Adrenal gland (tissue), 12 donors: ENCODE data around the gene PTDSS2. TPM values are rescaled to one million over a fixed set of nuclear protein-coding genes. Genes with fewer than 3 reads are reported as not detected.
A peak's percentile ranks its signal among the peaks of the same experiment; 100 is the strongest.

Experiments
- DNase-seq, 7 donors: peaks; one replicate each; pipeline ENCODE4 v3.0.0-alpha.2; 2019 to 2020
- H3K27ac ChIP-seq, 5 donors: fragments of 200-600 bp; sonication (generic) in 4 of 5; 1 replicate in 3 of 5; 2 replicates in 2 of 5; pipeline versions ENCODE4 v1.5.1 to v1.8.0; 2016 to 2020; ENCODE audit warnings: mild to moderate bottlenecking in 1 of 5
- H3K27me3 ChIP-seq: fragments of 200-600 bp; 2 replicates; pipeline ENCODE4 v1.8.0; 2021
- H3K36me3 ChIP-seq, 2 donors: fragments of 200-600 bp; replicated peaks in 1 of 2; 1 replicate in 1 of 2; 2 replicates in 1 of 2; pipeline versions ENCODE4 v1.5.1 to v1.8.0; 2018 to 2022
- H3K4me1 ChIP-seq, 2 donors: fragments of 200-600 bp; replicated peaks in 1 of 2; 1 replicate in 1 of 2; 2 replicates in 1 of 2; pipeline versions ENCODE4 v1.5.1 to v1.8.0; 2018 to 2021
- H3K4me3 ChIP-seq, 4 donors: fragments of 200-600 bp; sonication (generic) in 3 of 4; one replicate each; pipeline ENCODE4 v1.5.1; 2016 to 2018
- H3K9me3 ChIP-seq, 3 donors: fragments of 200-600 bp; sonication (generic) in 1 of 3; replicated peaks in 1 of 3; 1 replicate in 2 of 3; 2 replicates in 1 of 3; pipeline versions ENCODE4 v1.5.1 to v1.8.0; 2016 to 2021
- CTCF ChIP-seq, 6 experiments: fragments of 450-650 bp in 4 of 6; fragments of 200-600 bp in 2 of 6; sonication (generic) in 1 of 6; IDR thresholded peaks; 1 replicate in 5 of 6; 2 replicates in 1 of 6; pipeline versions ENCODE4 v1.5.1 to v1.8.0; 2016 to 2021; ENCODE audit warnings: antibody characterized with exemption in 6 of 6, mild to moderate bottlenecking in 2 of 6, moderate library complexity in 1 of 6
- POLR2A ChIP-seq, 2 donors: fragments of 450-650 bp; IDR thresholded peaks; one replicate each; pipeline ENCODE4 v1.6.1; 2017; ENCODE audit warnings: antibody characterized with exemption in 2 of 2, mild to moderate bottlenecking in 2 of 2, moderate library complexity in 1 of 2
- WGBS, 4 donors: extraction: QIAGEN DNeasy Blood & Tissue Kit in 2 of 4; methylation state at CpG; one replicate each; pipeline versions ENCODE4 v1.1.5 to v1.1.7; 2013 to 2017; 5-methylcytosine and 5-hydroxymethylcytosine counted together
- intact Hi-C, 2 donors: fragments of 100-400 bp; cut with DNase I; formaldehyde crosslinking; loops; one replicate each; pipeline versions ENCODE4 v1.14.1 to v1.15.0; 2022 to 2023
- polyA plus RNA-seq, 3 donors: library from polyadenylated mRNA; stranded (reverse); fragments of 200-250 nt in 2 of 3; fragments of 350-450 nt in 1 of 3; fragmentation: Illumina TruSeq in 1 of 3; extraction: RNeasy Lipid Tissue Mini Kit (QIAGEN cat#74804) in 1 of 3; gene quantifications; one replicate each; pipeline ENCODE4 v1.2.3, GENCODE V29; 2013 to 2014
- total RNA-seq, 9 donors: library from RNA; depleted of rRNA in 4 of 9; stranded (reverse); fragments of >200 nt in 4 of 9; fragments of 120-200 nt in 1 of 9; fragmentation: NEBNext Ultra II Directional in 1 of 9; extraction: Animal tissue kit (Norgen Biotek cat#: 25700) in 1 of 9; gene quantifications; one replicate each; pipeline versions ENCODE4 v1.1.0 to v1.2.4, GENCODE V29; 2013 to 2023
- donor health status: healthy with polysubstance abuse.
- donor health status: Bipolar disorder and iron deficiency.
- donor health status: DM: yes; HTN: yes; CAD: no.
- donor health status: DM: no; HTN: no; CAD: no.
- donor health status: DM: no; HTN: no; CAD: no.
- donor health status: DM: yes; HTN: yes; CAD: no.

PTDSS2 gene
- total and polyA plus RNA-seq, 12 donors: 11.0 to 109 (median 44.7) TPM

DNA sequence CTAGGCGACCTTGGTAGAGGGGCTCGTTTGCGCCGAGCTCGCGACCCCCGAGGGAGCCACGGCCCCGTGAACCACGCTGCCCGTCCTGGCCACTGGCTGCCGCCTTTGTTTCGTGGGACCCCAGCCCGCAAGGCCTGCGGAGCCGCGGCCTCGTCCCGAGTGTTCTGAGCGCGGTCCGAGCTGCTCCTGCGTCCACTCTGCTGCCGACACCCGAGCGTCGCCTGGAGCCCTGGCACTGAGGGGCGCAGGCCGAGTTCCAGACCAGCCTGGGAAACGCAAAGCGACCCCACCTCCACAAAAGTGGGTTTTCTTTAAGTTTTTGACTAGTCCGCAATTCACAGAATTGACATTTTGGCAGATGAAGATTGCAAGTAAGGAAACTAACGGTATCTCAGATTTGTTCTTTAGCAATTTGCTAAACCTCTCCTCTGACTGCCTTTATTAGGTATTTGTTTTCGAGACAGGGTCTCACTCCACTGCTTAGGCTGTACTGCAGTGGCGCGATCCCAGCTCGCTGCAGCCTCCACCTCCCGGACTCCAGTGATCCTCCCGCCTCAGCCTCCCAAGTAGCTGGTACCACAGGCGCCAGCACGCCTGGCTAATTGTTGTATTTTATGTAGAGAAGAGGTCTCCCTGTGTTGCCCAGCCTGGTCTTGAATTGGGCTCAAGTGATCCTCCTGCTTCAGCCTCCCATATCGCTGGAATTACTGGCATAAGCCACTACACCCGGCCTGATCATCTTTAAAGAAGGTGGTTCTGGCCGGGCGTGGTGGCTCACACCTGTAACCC lies 57.8 kb downstream of the PTDSS2 start:
- no peaks in the 10 kb centered on the region for H3K9me3 ChIP-seq
- peaks cover 27 to 38% of the 10 kb centered on the region in 2 donors for H3K4me1 ChIP-seq
- 40 to 94% (median 66%) methylated on average over 13 to 45 of the region's 45 CpGs for WGBS, 4 donors
- peak overlapping the region in 2 of 4 donors; percentile 68 to 92 for H3K4me3 ChIP-seq
- no peak for TF ChIP-seq CTCF (IDR thresholded peaks at IDR 0.05)
- TF ChIP-seq POLR2A (IDR thresholded peaks at IDR 0.05): no peak
- DNase-seq: peak in 1 of 7 donors; percentile 28
- no peaks in the 10 kb centered on the region for H3K27me3 ChIP-seq
- H3K36me3 ChIP-seq: no peaks in the 10 kb centered on the region
- intact Hi-C loops: loop anchor here in 1 of 2 donors (10.0 kb wide), 1 partner anchor 53 kb away; the partner anchor contains the start of gene PTDSS2
- peak overlapping the region in 3 of 5 donors; percentile 99 to 100 (median 100) for H3K27ac ChIP-seq

DNA sequence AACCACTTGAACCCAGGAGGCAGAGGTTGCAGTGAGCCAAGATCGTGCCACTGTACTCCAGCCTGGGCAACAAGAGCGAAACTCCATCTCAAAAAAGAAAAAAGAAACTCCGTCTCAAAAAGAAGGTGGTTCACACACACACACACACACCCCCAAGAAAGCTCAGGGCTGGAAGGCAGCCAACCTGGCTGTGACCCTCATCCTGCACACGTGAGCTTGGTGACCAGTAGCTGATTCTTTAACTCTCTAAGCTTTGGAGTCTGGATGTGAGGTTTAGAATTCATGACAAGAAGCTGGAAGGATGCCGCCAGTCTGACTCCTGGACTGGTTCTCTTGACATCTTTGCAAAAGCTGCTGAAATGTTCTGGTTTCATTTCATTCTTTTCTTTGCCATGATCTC lies 58.9 kb downstream of the PTDSS2 start:
- Histone ChIP-seq H3K4me3 (no peak overlapping the region), H3K27ac (no peak overlapping the region), H3K4me1 (peaks cover 20 to 28% of the 10 kb centered on the region in 2 donors), H3K9me3 (no peaks in the 10 kb centered on the region), H3K36me3 (no peaks in the 10 kb centered on the region), H3K27me3 (no peaks in the 10 kb centered on the region)
- TF ChIP-seq CTCF (IDR thresholded peaks at IDR 0.05) (no peak), POLR2A (IDR thresholded peaks at IDR 0.05) (no peak)
- intact Hi-C loops: loop anchor here in 1 of 2 donors (10.0 kb wide), 1 partner anchor 54 kb away; the partner anchor contains the start of gene PTDSS2
- 82 to 91% (median 85%) methylated on average over 5 of the region's 5 CpGs for WGBS, 4 donors
- peak in 1 of 7 donors; percentile 22 for DNase-seq

DNA sequence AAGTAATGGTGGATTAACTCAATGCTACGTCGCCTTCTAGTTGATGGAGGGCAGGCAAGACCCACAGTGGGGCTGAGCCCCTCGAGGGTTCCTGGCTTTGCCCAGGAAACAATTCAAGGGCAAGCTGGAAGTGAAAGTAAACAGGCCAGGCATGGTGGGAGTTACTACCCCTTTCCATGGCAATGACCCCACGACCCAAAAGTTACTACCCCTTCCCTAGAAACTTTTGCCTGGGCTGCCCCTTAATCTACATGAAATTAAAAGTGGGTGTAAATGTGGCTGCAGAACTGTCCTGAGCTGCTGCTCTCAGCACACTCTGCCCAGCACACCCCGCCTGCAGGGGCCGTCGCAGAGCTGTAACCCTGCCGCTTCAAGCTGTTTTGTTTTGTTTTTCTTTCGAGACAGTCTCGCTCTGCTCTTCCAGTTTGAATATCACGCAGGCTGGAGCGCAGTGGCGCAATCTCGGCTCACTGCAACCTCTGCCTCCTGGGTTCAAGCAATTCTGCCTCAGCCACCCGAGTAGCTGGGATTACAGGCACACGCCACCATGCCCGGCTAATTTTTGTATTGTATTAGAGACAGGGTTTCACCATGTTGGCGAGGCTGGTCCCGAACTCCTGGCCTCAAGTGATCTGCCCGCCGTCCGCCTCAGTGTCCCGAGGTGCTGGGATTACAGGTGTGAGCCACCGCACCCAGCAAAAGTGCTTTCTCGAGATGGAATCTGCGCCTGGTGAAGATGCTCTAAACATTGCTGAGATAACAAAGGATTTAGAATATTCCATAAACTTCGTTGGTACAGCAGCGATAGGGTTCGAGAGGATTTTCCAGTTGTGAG lies 62.9 kb downstream of the PTDSS2 start:
- Histone ChIP-seq H3K4me1 (peaks cover under 1 to 1% of the 10 kb centered on the region in 2 donors), H3K9me3 (no peaks in the 10 kb centered on the region), H3K36me3 (no peaks in the 10 kb centered on the region), H3K27ac (no peak overlapping the region), H3K4me3 (no peak overlapping the region), H3K27me3 (no peaks in the 10 kb centered on the region)
- WGBS, 4 donors: 91 to 94% (median 93%) methylated on average over 29 of the region's 29 CpGs
- no peak for DNase-seq
- TF ChIP-seq CTCF (IDR thresholded peaks at IDR 0.05): no peak
- no peak for TF ChIP-seq POLR2A (IDR thresholded peaks at IDR 0.05)
- intact Hi-C loops: no loop called here

DNA sequence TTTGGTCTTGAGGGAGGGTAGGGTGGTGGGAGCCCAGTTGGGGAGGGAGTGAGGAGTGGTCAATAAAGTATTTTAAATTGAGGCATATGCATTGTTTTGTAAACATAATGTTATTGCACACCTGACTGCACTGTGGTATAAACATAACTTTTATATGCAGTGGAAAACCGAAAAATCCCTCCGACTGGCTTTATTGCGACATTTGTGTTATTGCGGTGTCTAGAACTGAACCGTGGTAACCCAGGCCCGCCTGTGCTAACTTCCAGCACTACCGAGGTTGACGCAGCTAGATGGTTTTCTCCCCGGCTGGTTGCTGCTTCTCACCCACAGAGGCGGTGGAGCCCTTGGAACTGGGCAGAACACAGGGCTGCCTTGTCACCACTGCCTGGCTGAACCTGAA lies 64.5 kb downstream of the PTDSS2 start:
- Histone ChIP-seq H3K27ac (no peak overlapping the region), H3K4me1 (peaks cover 0 to 3% of the 10 kb centered on the region in 2 donors), H3K36me3 (no peaks in the 10 kb centered on the region), H3K4me3 (no peak overlapping the region), H3K9me3 (no peaks in the 10 kb centered on the region), H3K27me3 (no peaks in the 10 kb centered on the region)
- WGBS, 4 donors: 82 to 91% (median 88%) methylated on average over 10 of the region's 10 CpGs
- intact Hi-C loops: no loop called here
- TF ChIP-seq POLR2A (IDR thresholded peaks at IDR 0.05) (no peak), CTCF (IDR thresholded peaks at IDR 0.05) (no peak)
- DNase-seq: no peak
